PFSK-1 (cell line): ENCODE data around the gene S100A7.

Experiments
- FOXP2 ChIP-seq: optimal IDR thresholded peaks from 2 replicates; pipeline ENCODE3; 2011; ENCODE audit warnings: borderline replicate concordance, control low read depth, inconsistent platforms; ENCODE audit not compliant: insufficient read depth; ENCODE audit errors: extremely low read length, extremely low read depth
- POLR2AphosphoS5 ChIP-seq: IDR thresholded peaks from 2 replicates; pipeline ENCODE4 v1.6.1; 2012; ENCODE audit warnings: low read depth, mild to moderate bottlenecking, control low read depth, low read length, moderate library complexity
- REST ChIP-seq, 2 experiments: IDR thresholded peaks; 2 replicates each; pipeline versions ENCODE4 v1.6.1 to v1.8.0; 2011 to 2012; ENCODE audit warnings: low read depth in 2 of 2, low read length in 2 of 2, control low read depth in 1 of 2, inconsistent platforms in 1 of 2, mild to moderate bottlenecking in 1 of 2, moderate library complexity in 1 of 2; ENCODE audit not compliant: insufficient read depth in 1 of 2
- SIN3A ChIP-seq: IDR thresholded peaks from 2 replicates; pipeline ENCODE4 v1.6.1; 2012; ENCODE audit warnings: mild to moderate bottlenecking, low read length, moderate library complexity, borderline replicate concordance; ENCODE audit not compliant: insufficient read depth
- TAF1 ChIP-seq: IDR thresholded peaks from 2 replicates; pipeline ENCODE4 v1.6.1; 2012; ENCODE audit warnings: low read length, control low read depth, borderline replicate concordance; ENCODE audit not compliant: insufficient read depth

Gene S100A7

GRCh38 chr1:153459655-153460054, 796 bp downstream of the S100A7 start:
- no peak for TF ChIP-seq TAF1
- TF ChIP-seq SIN3A: no peak
- TF ChIP-seq FOXP2: no peak
- no peak for TF ChIP-seq POLR2AphosphoS5

GRCh38 chr1:153456396-153456795, 4.1 kb downstream of the S100A7 start:
- no peak for TF ChIP-seq SIN3A
- TF ChIP-seq TAF1: no peak
- TF ChIP-seq POLR2AphosphoS5: no peak
- no peak for TF ChIP-seq REST (IDR thresholded peaks at IDR 0.05; ENCODE audit: insufficient read depth in 1 of 2, low read depth in 2 of 2, low read length in 2 of 2)
- TF ChIP-seq FOXP2: no peak

GRCh38 chr1:153447498-153448170, 12.8 kb downstream of the S100A7 start:
- TF ChIP-seq REST (IDR thresholded peaks at IDR 0.05; ENCODE audit: insufficient read depth in 1 of 2, low read depth in 2 of 2, low read length in 2 of 2) (no peak), TAF1 (no peak), SIN3A (no peak), POLR2AphosphoS5 (no peak), FOXP2 (no peak)

GRCh38 chr1:153444078-153444477, 16.4 kb downstream of the S100A7 start:
- TF ChIP-seq SIN3A: no peak
- TF ChIP-seq TAF1: no peak
- TF ChIP-seq FOXP2: no peak
- TF ChIP-seq POLR2AphosphoS5: no peak
- TF ChIP-seq REST (IDR thresholded peaks at IDR 0.05; ENCODE audit: insufficient read depth in 1 of 2, low read depth in 2 of 2, low read length in 2 of 2): no peak

- TF ChIP-seq REST (IDR thresholded peaks at IDR 0.05; ENCODE audit: insufficient read depth in 1 of 2, low read depth in 2 of 2, low read length in 2 of 2) (no peak), POLR2AphosphoS5 (no peak), SIN3A (no peak), TAF1 (no peak), FOXP2 (no peak)
Measured at GRCh38 chr1:153443486-153443885, 17.0 kb downstream of the S100A7 start.
